GM12874 (cell line): Measurements from ENCODE around the gene CFAP58.

ENCODE experiments used
- TF ChIP-seq, protein P1 (sequence below): IDR thresholded peaks from 2 replicates; pipeline ENCODE4 v1.5.1; 2011; ENCODE audit warnings: low read depth, mild to moderate bottlenecking, control low read depth, low read length, moderate library complexity; ENCODE audit not compliant: insufficient read depth

Gene CFAP58

DNA sequence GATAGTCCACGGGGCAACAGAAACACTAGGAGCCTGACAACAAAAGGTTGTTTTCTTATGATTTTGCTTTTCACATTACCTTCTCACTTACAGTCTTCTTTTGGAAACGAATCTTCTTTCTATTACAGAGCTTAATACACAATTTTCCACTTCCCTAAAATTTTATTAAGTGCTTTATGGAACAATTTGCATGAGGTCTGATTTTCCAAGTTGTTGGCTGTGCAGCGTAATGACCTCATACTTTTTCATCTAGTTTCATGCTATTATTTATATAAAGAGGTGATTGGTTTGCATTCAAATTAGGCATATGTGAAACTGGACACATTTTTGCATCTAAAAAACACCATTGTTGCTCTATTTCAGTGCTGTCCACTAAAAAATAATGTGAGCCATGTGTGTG lies 76.7 kb downstream of the CFAP58 start:
- TF ChIP-seq, protein P1, sequence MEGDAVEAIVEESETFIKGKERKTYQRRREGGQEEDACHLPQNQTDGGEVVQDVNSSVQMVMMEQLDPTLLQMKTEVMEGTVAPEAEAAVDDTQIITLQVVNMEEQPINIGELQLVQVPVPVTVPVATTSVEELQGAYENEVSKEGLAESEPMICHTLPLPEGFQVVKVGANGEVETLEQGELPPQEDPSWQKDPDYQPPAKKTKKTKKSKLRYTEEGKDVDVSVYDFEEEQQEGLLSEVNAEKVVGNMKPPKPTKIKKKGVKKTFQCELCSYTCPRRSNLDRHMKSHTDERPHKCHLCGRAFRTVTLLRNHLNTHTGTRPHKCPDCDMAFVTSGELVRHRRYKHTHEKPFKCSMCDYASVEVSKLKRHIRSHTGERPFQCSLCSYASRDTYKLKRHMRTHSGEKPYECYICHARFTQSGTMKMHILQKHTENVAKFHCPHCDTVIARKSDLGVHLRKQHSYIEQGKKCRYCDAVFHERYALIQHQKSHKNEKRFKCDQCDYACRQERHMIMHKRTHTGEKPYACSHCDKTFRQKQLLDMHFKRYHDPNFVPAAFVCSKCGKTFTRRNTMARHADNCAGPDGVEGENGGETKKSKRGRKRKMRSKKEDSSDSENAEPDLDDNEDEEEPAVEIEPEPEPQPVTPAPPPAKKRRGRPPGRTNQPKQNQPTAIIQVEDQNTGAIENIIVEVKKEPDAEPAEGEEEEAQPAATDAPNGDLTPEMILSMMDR, result no peak

DNA sequence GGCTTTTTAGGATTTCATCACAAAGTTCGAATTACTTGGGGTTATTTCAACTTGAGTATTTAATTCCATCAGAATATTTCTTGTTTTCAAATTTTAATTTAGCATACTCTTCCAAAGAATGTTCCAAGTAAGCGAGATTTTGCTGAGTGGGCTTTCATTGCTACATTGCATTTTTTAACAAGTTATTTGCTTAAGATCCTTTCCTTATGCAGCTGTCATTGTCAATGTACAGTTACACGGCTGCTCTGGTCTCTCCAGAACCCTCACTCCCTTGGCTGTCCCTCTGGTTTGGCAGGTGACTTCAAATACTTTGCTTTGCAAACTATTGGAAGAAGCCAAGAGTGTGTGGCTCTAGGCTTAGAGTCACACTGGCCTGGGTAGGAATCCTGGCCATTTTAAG lies 80.0 kb downstream of the CFAP58 start:
- TF ChIP-seq, protein P1, result no peak

GRCh38 chr10:104434601-104435000 lies 81.0 kb downstream of the CFAP58 start:
- TF ChIP-seq, protein P1, result no peak

GRCh38 chr10:104435822-104436221 lies 82.2 kb downstream of the CFAP58 start:
- TF ChIP-seq, protein P1, result no peak

- TF ChIP-seq, protein P1, result no peak
Measured at GRCh38 chr10:104437226-104437625, 83.6 kb downstream of the CFAP58 start.

GRCh38 chr10:104440221-104440620 lies 86.6 kb downstream of the CFAP58 start:
- TF ChIP-seq, protein P1, result no peak

- TF ChIP-seq, protein P1, result no peak
Measured at GRCh38 chr10:104441329-104442000, 87.8 kb downstream of the CFAP58 start.
